Progenitor cell of endocrine pancreas (in vitro differentiated cells): Measurements from ENCODE around the gene DNAJA3. TPM values are rescaled to one million over a fixed set of nuclear protein-coding genes. Genes with fewer than 3 reads are reported as not detected.

Source experiments
- DNase-seq: peaks from one replicate; pipeline ENCODE4 v3.0.0; 2021; ENCODE audit warnings: low spot score; ENCODE audit not compliant: unreplicated experiment
- H3K27ac Mint-ChIP-seq: 2 replicates; pipeline ENCODE4 v1.8.0; 2021; ENCODE audit warnings: mild to moderate bottlenecking, moderate library complexity, mixed read lengths
- H3K27me3 Mint-ChIP-seq: 2 replicates; pipeline ENCODE4 v1.8.0; 2021; ENCODE audit warnings: mixed read lengths
- H3K36me3 Mint-ChIP-seq: 2 replicates; pipeline ENCODE4 v1.8.0; 2022; ENCODE audit warnings: mixed read lengths; ENCODE audit not compliant: insufficient read depth
- H3K4me1 Mint-ChIP-seq: 2 replicates; pipeline ENCODE4 v1.8.0; 2021; ENCODE audit warnings: low read depth, mixed read lengths
- H3K4me3 Mint-ChIP-seq: 2 replicates; pipeline ENCODE4 v1.8.0; 2021; ENCODE audit warnings: low read depth, mild to moderate bottlenecking, moderate library complexity, mixed read lengths
- H3K9me3 Mint-ChIP-seq: 2 replicates; pipeline ENCODE4 v1.8.0; 2021; ENCODE audit warnings: low read depth, mixed read lengths
- CTCF ChIP-seq: fragments of 200-600 bp; sonication (generic); IDR thresholded peaks from one replicate; pipeline ENCODE4 v1.5.0; 2021; ENCODE audit warnings: antibody characterized with exemption, mild to moderate bottlenecking; ENCODE audit not compliant: unreplicated experiment
- total RNA-seq: library from RNA; stranded (reverse); gene quantifications from 2 replicates; pipeline ENCODE4 v1.2.1, GENCODE V29; 2021

DNAJA3 gene
- total RNA-seq, 1 donor from 2014 or later: 42.3 TPM

- Mint-ChIP-seq H3K27ac (no peak overlapping the region), H3K27me3 (no peaks in the 10 kb centered on the region), H3K4me3 (no peak overlapping the region), H3K4me1 (peaks cover 13% of the 10 kb centered on the region), H3K9me3 (no peaks in the 10 kb centered on the region), H3K36me3 (no peaks in the 10 kb centered on the region)
- DNase-seq: no peak
- TF ChIP-seq CTCF: no peak
Measured at GRCh38 chr16:4385066-4385788, 40.4 kb upstream of the DNAJA3 start.

GRCh38 chr16:4385789-4386450 is 39.7 kb upstream of the DNAJA3 start:
- H3K36me3 Mint-ChIP-seq: no peaks in the 10 kb centered on the region
- no peak for TF ChIP-seq CTCF
- no peaks in the 10 kb centered on the region for H3K9me3 Mint-ChIP-seq
- no peak overlapping the region for H3K27ac Mint-ChIP-seq
- no peak for DNase-seq
- peaks cover 10% of the 10 kb centered on the region for H3K4me1 Mint-ChIP-seq
- no peaks in the 10 kb centered on the region for H3K27me3 Mint-ChIP-seq
- H3K4me3 Mint-ChIP-seq: no peak overlapping the region

GRCh38 chr16:4386451-4386805 is 39.2 kb upstream of the DNAJA3 start:
- H3K9me3 Mint-ChIP-seq: no peaks in the 10 kb centered on the region
- peaks cover 10% of the 10 kb centered on the region for H3K4me1 Mint-ChIP-seq
- no peak overlapping the region for H3K27ac Mint-ChIP-seq
- no peak for DNase-seq
- no peaks in the 10 kb centered on the region for H3K27me3 Mint-ChIP-seq
- no peaks in the 10 kb centered on the region for H3K36me3 Mint-ChIP-seq
- H3K4me3 Mint-ChIP-seq: no peak overlapping the region
- no peak for TF ChIP-seq CTCF

GRCh38 chr16:4386951-4387565 is 38.6 kb upstream of the DNAJA3 start:
- no peak for TF ChIP-seq CTCF
- no peak overlapping the region for H3K27ac Mint-ChIP-seq
- no peak for DNase-seq

GRCh38 chr16:4387781-4388180 is 37.9 kb upstream of the DNAJA3 start:
- no peaks in the 10 kb centered on the region for H3K36me3 Mint-ChIP-seq
- no peak for DNase-seq
- H3K4me3 Mint-ChIP-seq: no peak overlapping the region
- peaks cover 10% of the 10 kb centered on the region for H3K4me1 Mint-ChIP-seq
- no peak for TF ChIP-seq CTCF
- H3K27me3 Mint-ChIP-seq: no peaks in the 10 kb centered on the region
- no peak overlapping the region for H3K27ac Mint-ChIP-seq
- H3K9me3 Mint-ChIP-seq: no peaks in the 10 kb centered on the region

More at GRCh38 chr16:4386951-4387565, 38.6 kb upstream of the DNAJA3 start:
- Mint-ChIP-seq H3K9me3 (no peaks in the 10 kb centered on the region), H3K4me3 (no peak overlapping the region), H3K27me3 (no peaks in the 10 kb centered on the region), H3K36me3 (no peaks in the 10 kb centered on the region), H3K4me1 (peaks cover 10% of the 10 kb centered on the region)
